H1 (cell line): Measurements from ENCODE around the gene ADPRHL1. TPM values are rescaled to one million over a fixed set of nuclear protein-coding genes. Genes with fewer than 3 reads are reported as not detected.
"Not testable (repeated sequence)": the region's sequence is repeated elsewhere in the genome, so short reads cannot be mapped to it uniquely, and the experiment has no call there.

Experiments used
- CTCF ChIA-PET: fragments of 300-600 bp; sonication (Branson Sonifier 250); formaldehyde crosslinking; loops from one replicate; lab custom pipeline; 2021; ENCODE audit not compliant: partially characterized antibody; lab: Charles Lee
- POLR2A ChIA-PET: fragments of 300-600 bp; sonication (Branson Sonifier 250); formaldehyde crosslinking; loops from one replicate; lab custom pipeline; 2021; ENCODE audit warnings: inconsistent platforms; ENCODE audit not compliant: partially characterized antibody; lab: Charles Lee
- DNase-seq, 2 experiments: peaks; one replicate each; pipeline versions ENCODE4 v3.0.0 to v3.0.0-alpha.2; 2010 to 2022; ENCODE audit warnings: low spot score in 2 of 2, low read depth in 1 of 2, mixed read lengths in 1 of 2
- FAIRE-seq: peaks from 2 replicates; lab custom pipeline; 2011; peaks lifted over from hg19 to GRCh38; lab: Jason Lieb, UNC
- H2AFZ ChIP-seq: 2 replicates; pipeline ENCODE4 v1.8.1; 2012; ENCODE audit warnings: low read length, inconsistent platforms
- H2AK5ac ChIP-seq: 2 replicates; pipeline ENCODE4 v1.6.1; 2013; ENCODE audit warnings: low read depth, low read length
- H2BK120ac ChIP-seq: replicated peaks from 2 replicates; pipeline ENCODE3; 2013; ENCODE audit warnings: low read depth, low read length, inconsistent platforms
- H2BK12ac ChIP-seq: 2 replicates; pipeline ENCODE4 v1.6.1; 2013; ENCODE audit warnings: low read depth, low read length
- H2BK15ac ChIP-seq: 2 replicates; pipeline ENCODE4 v1.6.1; 2013; ENCODE audit warnings: low read length
- H2BK20ac ChIP-seq: 2 replicates; pipeline ENCODE4 v1.6.1; 2013; ENCODE audit warnings: low read length
- H2BK5ac ChIP-seq: 2 replicates; pipeline ENCODE4 v1.6.1; 2013; ENCODE audit warnings: low read depth, low read length
- H3K14ac ChIP-seq: 2 replicates; pipeline ENCODE4 v1.6.1; 2013; ENCODE audit warnings: inconsistent platforms; ENCODE audit not compliant: insufficient read length
- H3K18ac ChIP-seq: 2 replicates; pipeline ENCODE4 v1.6.1; 2013; ENCODE audit warnings: low read length; ENCODE audit errors: extremely low read depth
- H3K23ac ChIP-seq: 2 replicates; pipeline ENCODE4 v1.6.1; 2013; ENCODE audit warnings: inconsistent platforms; ENCODE audit not compliant: insufficient read length
- H3K23me2 ChIP-seq: 2 replicates; pipeline ENCODE4 v1.6.1; 2013; ENCODE audit warnings: low read depth, low read length
- H3K27ac ChIP-seq: 2 replicates; pipeline ENCODE4 v1.6.1; 2011; ENCODE audit warnings: low read depth, low read length, inconsistent platforms
- H3K27me3 ChIP-seq, 4 experiments: replicated peaks in 1 of 4; 1 replicate in 1 of 4; 2 replicates in 3 of 4; pipeline versions ENCODE4 v1.6.1 to v1.8.1; 2011 to 2013; ENCODE audit warnings: low read length in 3 of 4, mild to moderate bottlenecking in 3 of 4, inconsistent platforms in 2 of 4, mixed read lengths in 2 of 4, moderate library complexity in 1 of 4; ENCODE audit not compliant: control insufficient read depth in 3 of 4, insufficient read depth in 3 of 4; ENCODE audit errors: extremely low read depth in 1 of 4
- H3K36me3 ChIP-seq, 4 experiments: 2 replicates each; pipeline versions ENCODE4 v1.6.1 to v1.8.1; 2011 to 2013; ENCODE audit warnings: mild to moderate bottlenecking in 4 of 4, low read length in 3 of 4, moderate library complexity in 2 of 4, control low read depth in 1 of 4, inconsistent platforms in 1 of 4; ENCODE audit not compliant: insufficient read depth in 4 of 4, control insufficient read depth in 2 of 4
- H3K4ac ChIP-seq: replicated peaks from 2 replicates; pipeline ENCODE3; 2013; ENCODE audit warnings: low read length, low read depth, mixed read lengths, inconsistent platforms; ENCODE audit not compliant: insufficient read length
- H3K4me1 ChIP-seq, 4 experiments: replicated peaks in 1 of 4; 1 replicate in 1 of 4; 2 replicates in 3 of 4; pipeline versions ENCODE4 v1.6.1 to v1.8.1; 2011 to 2013; ENCODE audit warnings: low read length in 3 of 4, inconsistent platforms in 2 of 4, mixed read lengths in 1 of 4; ENCODE audit not compliant: insufficient read depth in 4 of 4, control insufficient read depth in 3 of 4
- H3K4me2 ChIP-seq, 2 experiments: 2 replicates each; pipeline versions ENCODE4 v1.6.1 to v1.8.1; 2011 to 2013; ENCODE audit warnings: low read depth in 2 of 2, low read length in 2 of 2, control low read depth in 1 of 2, inconsistent platforms in 1 of 2, mild to moderate bottlenecking in 1 of 2; ENCODE audit not compliant: insufficient read depth in 1 of 2
- H3K4me3 ChIP-seq, 4 experiments: fragments of 200-600, 300-600 bp in 1 of 4; sonication (generic), shearing (Covaris generic), sonication (Bioruptor Twin) in 1 of 4; 2 replicates each; pipeline versions ENCODE4 v1.5.1 to v1.8.1; 2011 to 2016; ENCODE audit warnings: low read length in 4 of 4, low read depth in 3 of 4, control low read depth in 2 of 4, inconsistent platforms in 2 of 4, mild to moderate bottlenecking in 2 of 4, mixed read lengths in 1 of 4, moderate library complexity in 1 of 4; ENCODE audit not compliant: insufficient read depth in 2 of 4; ENCODE audit errors: extremely low read depth in 1 of 4
- H3K56ac ChIP-seq: replicated peaks from 2 replicates; pipeline ENCODE3; 2013; ENCODE audit warnings: low read depth, mild to moderate bottlenecking, mixed read lengths, low read length, inconsistent platforms; ENCODE audit not compliant: insufficient read length
- H3K79me1 ChIP-seq: 2 replicates; pipeline ENCODE4 v1.6.1; 2013; ENCODE audit warnings: low read depth, low read length, control low read depth
- H3K79me2 ChIP-seq, 2 experiments: 2 replicates each; pipeline versions ENCODE4 v1.6.1 to v1.8.1; 2012 to 2013; ENCODE audit warnings: low read length in 2 of 2, mild to moderate bottlenecking in 2 of 2, inconsistent platforms in 1 of 2; ENCODE audit not compliant: insufficient read depth in 2 of 2, control insufficient read depth in 1 of 2
- H3K9ac ChIP-seq, 4 experiments: replicated peaks in 1 of 4; 1 replicate in 1 of 4; 2 replicates in 3 of 4; pipeline versions ENCODE4 v1.6.1 to v1.8.1; 2011 to 2013; ENCODE audit warnings: low read depth in 3 of 4, low read length in 3 of 4, control low read depth in 2 of 4, mild to moderate bottlenecking in 2 of 4, moderate library complexity in 2 of 4, inconsistent platforms in 1 of 4; ENCODE audit errors: extremely low read depth in 1 of 4
- H3K9me3 ChIP-seq, 2 experiments: 2 replicates each; pipeline versions ENCODE4 v1.6.1 to v1.8.1; 2012 to 2013; ENCODE audit warnings: mild to moderate bottlenecking in 2 of 2, moderate library complexity in 2 of 2, control low read depth in 1 of 2, inconsistent platforms in 1 of 2, low read depth in 1 of 2, low read length in 1 of 2, mixed read lengths in 1 of 2; ENCODE audit not compliant: insufficient read depth in 2 of 2
- H4K20me1 ChIP-seq, 2 experiments: replicated peaks in 1 of 2; 2 replicates each; pipeline versions ENCODE3 to v1.8.1; 2011 to 2013; ENCODE audit warnings: inconsistent platforms in 2 of 2, low read length in 2 of 2, mild to moderate bottlenecking in 1 of 2; ENCODE audit not compliant: insufficient read depth in 2 of 2, control insufficient read depth in 1 of 2
- H4K5ac ChIP-seq: 2 replicates; pipeline ENCODE4 v1.6.1; 2013; ENCODE audit warnings: low read length, low read depth, mixed read lengths, inconsistent platforms; ENCODE audit not compliant: insufficient read length
- H4K8ac ChIP-seq: 2 replicates; pipeline ENCODE4 v1.8.0; 2013; ENCODE audit warnings: mild to moderate bottlenecking, moderate library complexity, low read length, inconsistent platforms; ENCODE audit not compliant: insufficient read depth; ENCODE audit errors: extremely low read depth
- H4K91ac ChIP-seq: replicated peaks from 2 replicates; pipeline ENCODE3; 2013; ENCODE audit warnings: low read length, mixed read lengths, inconsistent platforms; ENCODE audit not compliant: insufficient read length
- WGBS, 2 experiments: shearing (Covaris generic) in 1 of 2; methylation state at CpG; one replicate each; pipeline versions ENCODE4 v1.1.6 to v1.1.7; 2013 to 2015; ENCODE audit warnings: low lambda C conversion rate in 2 of 2, mixed read lengths in 2 of 2, inconsistent platforms in 1 of 2, low coverage in 1 of 2, missing lambda C conversion rate in 1 of 2; ENCODE audit not compliant: insufficient replicate concordance in 2 of 2, insufficient coverage in 1 of 2, insufficient read length in 1 of 2; ENCODE audit errors: extremely low coverage in 1 of 2, missing lambda C conversion rate in 1 of 2; 5-methylcytosine and 5-hydroxymethylcytosine counted together
- polyA plus RNA-seq, 7 experiments: library from polyadenylated mRNA; depleted of rRNA in 3 of 7; stranded (reverse) in 5 of 7; unstranded in 2 of 7; fragments of >200 nt in 5 of 7; fragments of 200-250 nt in 2 of 7; gene quantifications; 1 replicate in 5 of 7; 2 replicates in 1 of 7; 4 replicates in 1 of 7; pipeline versions ENCODE4 v1.2.1 to v1.2.3, GENCODE V29; 2011 to 2013; ENCODE audit warnings: missing spikeins in 2 of 7, mixed read lengths in 2 of 7
- total RNA-seq: library from RNA; stranded (reverse); fragmentation: NEBNext Ultra II Directional; extraction: Animal tissue kit (Norgen Biotek cat#: 25700); gene quantifications from 2 replicates; pipeline ENCODE4 v1.2.1, GENCODE V29; 2021

ADPRHL1 gene
- total and polyA plus RNA-seq, 2 of the 8 experiments (the other 6 are each of a cell fraction or from before 2014, with no cell fraction given): 0.74 to 1.7 TPM

DNA sequence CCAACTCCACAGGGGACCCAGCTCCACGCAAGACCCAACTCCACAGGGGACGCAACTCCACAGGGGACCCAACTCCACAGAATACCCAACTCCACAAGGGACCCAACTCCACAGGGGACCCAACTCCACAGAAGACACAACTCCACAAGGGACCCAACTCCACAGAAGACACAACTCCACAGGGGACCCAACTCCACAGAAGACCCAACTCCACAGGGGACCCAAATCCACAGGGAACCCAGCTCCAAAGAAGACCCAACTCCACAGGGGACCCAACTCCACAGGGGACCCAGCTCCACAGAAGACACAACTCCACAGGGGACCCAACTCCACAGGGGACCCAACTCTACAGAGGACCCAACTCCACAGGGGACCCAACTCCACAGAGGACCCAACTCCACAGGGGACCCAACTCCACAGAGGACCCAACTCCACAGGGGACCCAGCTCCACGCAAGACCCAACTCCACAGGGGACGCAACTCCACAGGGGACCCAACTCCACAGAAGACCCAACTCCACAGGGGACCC, 17.4 kb upstream of the ADPRHL1 start:
- H3K56ac ChIP-seq, H2BK120ac ChIP-seq, H2AK5ac ChIP-seq, H2AFZ ChIP-seq, H3K23ac ChIP-seq, DNase-seq, H4K91ac ChIP-seq, H2BK12ac ChIP-seq, H4K8ac ChIP-seq, H3K27ac ChIP-seq, CTCF ChIA-PET, H3K4ac ChIP-seq, FAIRE-seq, H2BK20ac ChIP-seq, H3K23me2 ChIP-seq, H2BK15ac ChIP-seq, H3K4me3 ChIP-seq, H3K79me1 ChIP-seq, H3K9me3 ChIP-seq, H3K14ac ChIP-seq, H4K5ac ChIP-seq, H3K4me2 ChIP-seq, H3K9ac ChIP-seq, H3K18ac ChIP-seq, H3K27me3 ChIP-seq, H2BK5ac ChIP-seq: not testable (repeated sequence)
- Histone ChIP-seq H3K4me1 (peaks cover 0 to 15% (median 5%) of the 10 kb centered on the region in 4 experiments; a peak in 6 of 7 replicates), H3K36me3 (peaks cover 2 to 44% (median 16%) of the 10 kb centered on the region in 4 experiments; a peak in 6 of 8 replicates), H4K20me1 (peaks cover 7 to 17% of the 10 kb centered on the region in 2 experiments), H3K79me2 (peaks cover 0 to 23% of the 10 kb centered on the region in 2 experiments; a peak in 2 of 4 replicates)
- POLR2A ChIA-PET: interaction anchor here (0.6 kb wide), 1 partner anchor 33 kb away, joined by 4 read pairs; no protein-coding TSS in a partner anchor
- whole genome bisulfite sequencing, 2 experiments: 81% methylated on average over 2 of the region's 4 CpGs; no CpG with 5 or more reads in 1 of the 2 experiments
